ENCODE measurements around the gene COPS7A.

DNA sequence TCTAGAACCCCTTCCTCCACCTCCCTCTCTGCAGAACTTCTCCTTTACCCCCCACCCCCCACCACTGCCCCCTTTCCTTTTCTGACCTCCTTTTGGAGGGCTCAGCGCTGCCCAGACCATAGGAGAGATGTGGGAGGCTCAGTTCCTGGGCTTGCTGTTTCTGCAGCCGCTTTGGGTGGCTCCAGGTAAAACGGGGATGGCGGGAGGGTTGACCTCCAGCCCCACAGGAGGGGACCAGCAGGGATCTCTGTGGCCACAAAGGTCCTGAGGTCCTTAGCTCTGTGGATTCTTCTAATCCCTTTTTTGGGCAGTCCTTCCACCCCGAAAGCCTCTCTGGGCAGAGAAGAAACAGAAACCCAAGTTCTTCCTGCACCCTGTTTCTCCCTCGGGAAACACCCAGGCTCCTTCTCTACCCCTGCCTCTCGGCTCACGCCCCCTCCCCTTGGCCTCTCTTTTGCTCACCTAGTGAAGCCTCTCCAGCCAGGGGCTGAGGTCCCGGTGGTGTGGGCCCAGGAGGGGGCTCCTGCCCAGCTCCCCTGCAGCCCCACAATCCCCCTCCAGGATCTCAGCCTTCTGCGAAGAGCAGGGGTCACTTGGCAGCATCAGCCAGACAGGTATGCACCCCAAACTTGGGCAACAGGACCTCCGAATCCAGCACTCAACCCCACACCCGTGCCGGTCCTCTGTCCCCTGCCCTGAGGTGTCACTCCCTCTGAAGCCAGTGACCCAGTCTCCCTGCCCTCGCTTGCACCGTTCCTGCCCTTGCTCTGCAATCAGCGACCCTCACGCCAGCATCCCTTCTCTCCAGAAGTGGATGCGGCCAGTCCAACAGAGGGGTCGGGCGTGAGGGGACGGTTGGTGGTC lies 49.1 kb downstream of the COPS7A start:
- no peak for TF ChIP-seq EZH2phosphoT487 (IDR thresholded peaks at IDR 0.05; ENCODE audit: borderline replicate concordance, low read length)
- TF ChIP-seq, protein P1, sequence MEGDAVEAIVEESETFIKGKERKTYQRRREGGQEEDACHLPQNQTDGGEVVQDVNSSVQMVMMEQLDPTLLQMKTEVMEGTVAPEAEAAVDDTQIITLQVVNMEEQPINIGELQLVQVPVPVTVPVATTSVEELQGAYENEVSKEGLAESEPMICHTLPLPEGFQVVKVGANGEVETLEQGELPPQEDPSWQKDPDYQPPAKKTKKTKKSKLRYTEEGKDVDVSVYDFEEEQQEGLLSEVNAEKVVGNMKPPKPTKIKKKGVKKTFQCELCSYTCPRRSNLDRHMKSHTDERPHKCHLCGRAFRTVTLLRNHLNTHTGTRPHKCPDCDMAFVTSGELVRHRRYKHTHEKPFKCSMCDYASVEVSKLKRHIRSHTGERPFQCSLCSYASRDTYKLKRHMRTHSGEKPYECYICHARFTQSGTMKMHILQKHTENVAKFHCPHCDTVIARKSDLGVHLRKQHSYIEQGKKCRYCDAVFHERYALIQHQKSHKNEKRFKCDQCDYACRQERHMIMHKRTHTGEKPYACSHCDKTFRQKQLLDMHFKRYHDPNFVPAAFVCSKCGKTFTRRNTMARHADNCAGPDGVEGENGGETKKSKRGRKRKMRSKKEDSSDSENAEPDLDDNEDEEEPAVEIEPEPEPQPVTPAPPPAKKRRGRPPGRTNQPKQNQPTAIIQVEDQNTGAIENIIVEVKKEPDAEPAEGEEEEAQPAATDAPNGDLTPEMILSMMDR (conservative IDR thresholded peaks at IDR 0.05; ENCODE audit: low read depth, low read length), result no peak

Measured in PC-3 (cell line).